Cardiac septum (tissue), 1 donor: ENCODE data around the gene MAD1L1. TPM values are rescaled to one million over a fixed set of nuclear protein-coding genes. Genes with fewer than 3 reads are reported as not detected.
"Not testable (repeated sequence)": the region's sequence is repeated elsewhere in the genome, so short reads cannot be mapped to it uniquely, and the experiment has no call there.

Source experiments
- DNase-seq: peaks from one replicate; pipeline ENCODE4 v3.0.0-alpha.2; 2020; ENCODE audit warnings: low spot score
- intact Hi-C: fragments of 100-400 bp; cut with DNase I; formaldehyde crosslinking; loops from one replicate; pipeline ENCODE4 v1.14.0; 2022
- total RNA-seq: library from RNA; stranded (reverse); fragmentation: NEBNext Ultra II Directional; extraction: Animal tissue kit (Norgen Biotek cat#: 25700); gene quantifications from one replicate; pipeline ENCODE4 v1.2.1, GENCODE V29; 2021
- donor health status: DM: no; HTN: no; CAD: no.

Gene MAD1L1
- total RNA-seq, 1 donor from 2014 or later, result 13.5 TPM

GRCh38 chr7:1995911-1996420, 236.8 kb downstream of the MAD1L1 start:
- DNase-seq, intact Hi-C loops: not testable (repeated sequence)

- DNase-seq, result no peak
- intact Hi-C loops, result no loop called here
These were observed 237.3 kb downstream of the MAD1L1 start for GRCh38 chr7:1995426-1995825.

- intact Hi-C loops, result no loop called here
- no peak for DNase-seq
These were observed 237.8 kb downstream of the MAD1L1 start for GRCh38 chr7:1994931-1995330.

GRCh38 chr7:1993776-1994740, 238.7 kb downstream of the MAD1L1 start:
- intact Hi-C loops, result no loop called here
- no peak for DNase-seq

GRCh38 chr7:1993031-1993695, 239.6 kb downstream of the MAD1L1 start:
- intact Hi-C loops, result no loop called here
- DNase-seq, result no peak

- no peak for DNase-seq
- intact Hi-C loops, result no loop called here
These were observed 240.2 kb downstream of the MAD1L1 start for GRCh38 chr7:1992554-1992953.

GRCh38 chr7:1990001-1990670, 242.6 kb downstream of the MAD1L1 start:
- no peak for DNase-seq
- intact Hi-C loops, result no loop called here

GRCh38 chr7:1989049-1989860, 243.5 kb downstream of the MAD1L1 start:
- intact Hi-C loops, result no loop called here
- no peak for DNase-seq

- no peak for DNase-seq
- intact Hi-C loops, result no loop called here
These were observed 244.2 kb downstream of the MAD1L1 start for GRCh38 chr7:1988533-1988930.

- DNase-seq, result no peak
- intact Hi-C loops, result no loop called here
These were observed 244.9 kb downstream of the MAD1L1 start for GRCh38 chr7:1987591-1988532.

GRCh38 chr7:1987084-1987535, 245.6 kb downstream of the MAD1L1 start:
- intact Hi-C loops, result no loop called here
- no peak for DNase-seq

- intact Hi-C loops, result no loop called here
- DNase-seq, result no peak
These were observed 246.2 kb downstream of the MAD1L1 start for GRCh38 chr7:1986366-1987083.

- DNase-seq, result no peak
- intact Hi-C loops, result no loop called here
These were observed 246.8 kb downstream of the MAD1L1 start for GRCh38 chr7:1985936-1986335.

- intact Hi-C loops, result no loop called here
- DNase-seq, result no peak
These were observed 247.7 kb downstream of the MAD1L1 start for GRCh38 chr7:1985042-1985441.

- intact Hi-C loops, result no loop called here
- no peak for DNase-seq
These were observed 250.9 kb downstream of the MAD1L1 start for GRCh38 chr7:1981878-1982230.

- no peak for DNase-seq
- intact Hi-C loops, result no loop called here
These were observed 251.4 kb downstream of the MAD1L1 start for GRCh38 chr7:1981201-1981877.
